ENCODE measurements around the gene RTL10. TPM values are rescaled to one million over a fixed set of nuclear protein-coding genes. Genes with fewer than 3 reads are reported as not detected.

Gene RTL10
- total and polyA plus RNA-seq, 2 of the 13 experiments (the other 11 are each of a cell fraction or from before 2014, with no cell fraction given) = 14.1 to 15.8 TPM

DNA sequence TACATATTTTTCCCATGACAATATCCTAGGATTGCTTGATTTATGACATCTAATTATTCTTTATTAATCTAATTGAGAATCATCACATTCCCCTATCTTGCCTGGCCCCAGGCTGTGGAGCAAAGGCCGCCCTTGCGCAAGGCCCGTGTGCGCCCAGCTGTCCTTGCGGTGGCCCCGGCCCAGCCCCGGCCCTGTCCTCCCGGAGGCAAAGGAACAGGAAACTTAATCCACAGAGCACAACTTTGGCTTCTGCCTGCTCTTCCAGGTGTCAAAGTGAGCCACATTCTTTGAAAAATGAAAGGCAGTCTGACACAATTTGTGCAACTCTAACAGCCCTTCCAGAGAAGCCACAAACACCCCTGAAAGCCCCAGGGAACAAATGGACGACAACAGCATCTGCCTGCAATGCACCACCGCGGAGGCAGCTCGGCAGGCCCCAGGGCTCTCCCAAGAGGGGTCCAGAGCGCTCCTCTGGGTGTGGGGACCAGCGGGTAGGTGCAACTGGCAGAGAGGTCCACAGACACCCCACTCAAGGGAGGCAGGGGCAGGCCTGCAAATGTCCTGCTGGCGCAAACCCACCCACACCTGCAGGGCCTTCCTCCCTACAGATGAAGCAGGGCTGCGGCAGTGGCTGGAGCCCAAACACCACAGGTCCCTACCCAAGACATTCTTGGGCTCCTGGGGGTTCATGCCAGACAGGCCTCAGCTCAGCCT lies 30.3 kb downstream of the RTL10 start (continued):
- TF ChIP-seq HNF1A (IDR thresholded peaks at IDR 0.05; ENCODE audit: low read depth) (no peak), HNF1A (CRISPR knock-in tag; IDR thresholded peaks at IDR 0.05; ENCODE audit: borderline replicate concordance) (peak; percentile 6; the same call in 1 of the 2 replicates), ZFX (CRISPR knock-in tag; IDR thresholded peaks at IDR 0.05; ENCODE audit: low read depth) (peak; percentile 90), ZHX2 (IDR thresholded peaks at IDR 0.05; ENCODE audit: low read depth) (0 out of 2 replicates have a peak, but pooled peaks have one; percentile 48), ZHX2 (CRISPR knock-in tag; IDR thresholded peaks at IDR 0.05; ENCODE audit: borderline replicate concordance) (no peak), EHMT2 (IDR thresholded peaks at IDR 0.05; ENCODE audit: borderline replicate concordance, low read depth, low read length) (0 out of 2 replicates have a peak, but pooled peaks have one; percentile 39), ARID2 (CRISPR knock-in tag; IDR thresholded peaks at IDR 0.05; ENCODE audit: borderline replicate concordance) (no peak), ZNF263 (CRISPR knock-in tag; IDR thresholded peaks at IDR 0.05) (0 out of 2 replicates have a peak, but pooled peaks have one; percentile 11), ADNP (CRISPR knock-in tag; IDR thresholded peaks at IDR 0.05) (no peak), WIZ (CRISPR knock-in tag; IDR thresholded peaks at IDR 0.05) (0 out of 2 replicates have a peak, but pooled peaks have one; percentile 45), MED1 (CRISPR knock-in tag; IDR thresholded peaks at IDR 0.05) (peak; percentile 75), ARNT2 (CRISPR knock-in tag; IDR thresholded peaks at IDR 0.05; ENCODE audit: low read depth) (0 out of 2 replicates have a peak, but pooled peaks have one; percentile 21), ZNF451 (CRISPR knock-in tag; IDR thresholded peaks at IDR 0.05) (no peak; the same call in 1 of the 2 replicates), HDAC2 (CRISPR knock-in tag; IDR thresholded peaks at IDR 0.05) (0 out of 2 replicates have a peak, but pooled peaks have one; percentile 39)
- TF ChIP-seq, protein P1, sequence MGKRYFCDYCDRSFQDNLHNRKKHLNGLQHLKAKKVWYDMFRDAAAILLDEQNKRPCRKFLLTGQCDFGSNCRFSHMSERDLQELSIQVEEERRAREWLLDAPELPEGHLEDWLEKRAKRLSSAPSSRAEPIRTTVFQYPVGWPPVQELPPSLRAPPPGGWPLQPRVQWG (CRISPR knock-in tag; IDR thresholded peaks at IDR 0.05; ENCODE audit: borderline replicate concordance, low read depth) = no peak
- TF ChIP-seq, protein P2, sequence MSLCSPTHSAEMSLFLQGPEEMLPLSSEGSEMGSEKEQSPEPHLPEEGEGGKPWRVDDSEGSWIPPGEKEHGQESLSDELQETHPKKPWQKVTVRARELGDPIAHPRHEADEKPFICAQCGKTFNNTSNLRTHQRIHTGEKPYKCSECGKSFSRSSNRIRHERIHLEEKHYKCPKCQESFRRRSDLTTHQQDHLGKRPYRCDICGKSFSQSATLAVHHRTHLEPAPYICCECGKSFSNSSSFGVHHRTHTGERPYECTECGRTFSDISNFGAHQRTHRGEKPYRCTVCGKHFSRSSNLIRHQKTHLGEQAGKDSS (CRISPR knock-in tag; IDR thresholded peaks at IDR 0.05; ENCODE audit: borderline replicate concordance, low read depth) = peak; percentile 30; the same call in 1 of the 2 replicates

All from HepG2 (cell line).